Mucosa of rectum (tissue), 2 donors: ENCODE measurements around the gene GARIN5A.

Source experiments
- H3K27ac ChIP-seq, 2 donors: one replicate each; pipeline ENCODE4 v1.7.0; 2013; ENCODE audit warnings: inconsistent platforms in 2 of 2, low read depth in 2 of 2, low read length in 2 of 2
- H3K27me3 ChIP-seq, 2 donors: one replicate each; pipeline ENCODE4 v1.7.0; 2013; ENCODE audit warnings: low read length in 2 of 2; ENCODE audit not compliant: control insufficient read depth in 2 of 2, insufficient read depth in 2 of 2
- H3K36me3 ChIP-seq, 2 donors: one replicate each; pipeline ENCODE4 v1.7.0; 2013; ENCODE audit warnings: low read length in 2 of 2; ENCODE audit not compliant: control insufficient read depth in 2 of 2, insufficient read depth in 2 of 2
- H3K4me1 ChIP-seq, 2 donors: one replicate each; pipeline ENCODE4 v1.7.0; 2013; ENCODE audit warnings: low read length in 2 of 2, mild to moderate bottlenecking in 1 of 2; ENCODE audit not compliant: control insufficient read depth in 2 of 2, insufficient read depth in 2 of 2
- H3K4me3 ChIP-seq, 2 donors: one replicate each; pipeline ENCODE4 v1.7.0; 2013; ENCODE audit warnings: low read length in 2 of 2
- H3K9ac ChIP-seq, 2 donors: one replicate each; pipeline ENCODE4 v1.7.0; 2013; ENCODE audit warnings: low read length in 2 of 2, low read depth in 1 of 2, mild to moderate bottlenecking in 1 of 2
- H3K9me3 ChIP-seq, 2 donors: one replicate each; pipeline ENCODE4 v1.7.0; 2013; ENCODE audit warnings: low read length in 2 of 2; ENCODE audit not compliant: control insufficient read depth in 2 of 2
- donor health status: healthy.
- donor health status: Normal muscosa, but diverticular disease.

The GARIN5A gene

GRCh38 chr19:50514346-50515167 is 37.9 kb upstream of the GARIN5A start:
- H3K9ac ChIP-seq = no peak overlapping the region
- no peak overlapping the region for H3K4me3 ChIP-seq
- H3K27ac ChIP-seq = no peak overlapping the region
- H3K36me3 ChIP-seq = no peaks in the 10 kb centered on the region
- peaks cover 5 to 9% of the 10 kb centered on the region in 2 donors for H3K4me1 ChIP-seq
- peaks cover 0 to 3% of the 10 kb centered on the region in 2 donors for H3K27me3 ChIP-seq
- H3K9me3 ChIP-seq = no peaks in the 10 kb centered on the region

DNA sequence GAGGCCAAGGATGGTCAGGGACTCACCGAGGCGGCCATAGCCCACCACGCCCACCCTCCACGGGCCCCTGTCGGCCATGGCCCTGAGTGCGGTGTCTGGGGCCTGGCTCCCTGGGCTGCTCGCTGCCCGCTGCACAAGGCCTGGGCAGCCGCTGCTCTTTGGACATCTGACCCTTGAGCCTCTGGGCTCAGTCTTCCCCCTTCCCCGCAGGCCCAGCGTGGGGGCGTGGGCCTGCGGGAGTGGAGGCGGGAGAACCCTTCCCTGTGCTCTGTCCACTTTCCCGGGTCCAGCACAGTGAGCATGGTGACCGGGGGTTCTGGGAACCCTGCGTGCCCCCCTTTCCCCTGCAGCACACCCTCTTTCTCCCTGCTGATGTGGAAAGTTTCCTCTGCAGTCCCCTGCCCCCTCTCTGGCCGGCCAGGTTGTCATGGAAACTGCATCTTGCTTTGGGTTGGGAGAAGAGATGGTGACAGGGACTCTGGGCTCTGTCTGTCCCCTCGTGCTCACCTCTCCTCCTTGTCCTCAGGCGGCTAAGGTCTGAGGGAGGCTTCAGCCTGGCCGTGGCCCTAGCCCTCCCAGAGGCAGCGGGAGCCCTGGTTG is 37.2 kb upstream of the GARIN5A start, which contains the start of gene ASPDH:
ASPDH (minus strand) TSS at position 168 of the 600 bp plus-strand sequence; CDS start at position 78, 90 bp downstream.
- Histone ChIP-seq H3K4me1 (peaks cover 5 to 9% of the 10 kb centered on the region in 2 donors), H3K27me3 (peaks cover 0 to 3% of the 10 kb centered on the region in 2 donors), H3K4me3 (no peak within 1 kb of the TSS), H3K36me3 (no peaks in the 10 kb centered on the region), H3K9me3 (no peaks in the 10 kb centered on the region), H3K27ac (no peak within 1 kb of the TSS), H3K9ac (no peak within 1 kb of the TSS)

DNA sequence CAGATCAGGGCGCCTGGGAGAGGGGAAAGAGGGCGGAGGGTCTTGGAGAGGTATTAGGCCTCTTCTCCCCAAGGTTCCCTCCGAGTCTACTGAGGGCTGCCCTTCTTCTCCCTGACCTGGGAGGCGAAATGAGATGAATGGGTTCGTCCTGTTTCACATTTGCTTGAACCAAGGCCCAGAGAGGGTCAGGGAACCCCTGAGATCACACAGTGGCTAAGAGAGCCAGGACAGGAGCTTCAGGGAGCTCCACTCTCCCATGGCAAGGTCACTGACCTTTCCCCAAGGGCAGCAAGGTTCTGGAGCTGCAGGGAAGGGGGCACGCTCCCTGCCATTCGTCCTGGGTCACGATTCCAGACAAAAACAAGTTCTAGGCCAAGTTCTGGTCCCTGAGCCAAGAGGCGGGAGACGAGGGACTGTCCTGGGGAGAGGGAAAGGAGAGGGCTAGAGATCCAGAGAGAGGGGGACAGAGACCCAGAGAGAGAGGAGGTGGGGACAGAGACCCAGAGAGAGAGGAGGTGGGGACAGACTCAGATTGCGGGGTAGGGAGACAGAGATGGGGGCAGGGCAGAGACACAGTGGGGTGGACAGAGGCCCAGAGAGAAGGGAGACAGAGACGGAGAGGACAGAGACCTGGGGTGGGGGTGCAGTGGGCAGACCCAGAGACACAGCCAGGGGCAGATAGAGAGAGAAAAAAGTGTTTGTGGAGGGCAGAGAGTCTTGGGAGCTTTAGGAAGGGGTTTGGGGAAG is 36.5 kb upstream of the GARIN5A start:
- Histone ChIP-seq H3K36me3 (no peaks in the 10 kb centered on the region), H3K9ac (no peak overlapping the region), H3K27ac (no peak overlapping the region), H3K4me1 (peaks cover 5 to 9% of the 10 kb centered on the region in 2 donors), H3K9me3 (no peaks in the 10 kb centered on the region), H3K4me3 (no peak overlapping the region), H3K27me3 (peaks cover 0 to 3% of the 10 kb centered on the region in 2 donors)

GRCh38 chr19:50512112-50512998 is 35.7 kb upstream of the GARIN5A start:
- Histone ChIP-seq H3K27ac (no peak overlapping the region), H3K27me3 (peaks cover 0 to 3% of the 10 kb centered on the region in 2 donors), H3K4me1 (peaks cover 5 to 9% of the 10 kb centered on the region in 2 donors), H3K9me3 (no peaks in the 10 kb centered on the region), H3K4me3 (no peak overlapping the region), H3K9ac (no peak overlapping the region), H3K36me3 (no peaks in the 10 kb centered on the region)

- peak within 1 kb of the TSS; percentile 72 to 82 for H3K9ac ChIP-seq
- H3K4me1 ChIP-seq = peaks cover 5 to 9% of the 10 kb centered on the region in 2 donors
- H3K4me3 ChIP-seq = peak within 1 kb of the TSS; percentile 90
- peak within 1 kb of the TSS; percentile 70 to 81 for H3K27ac ChIP-seq
- H3K36me3 ChIP-seq = peaks cover 0 to 2% of the 10 kb centered on the region in 2 donors
- no peaks in the 10 kb centered on the region for H3K9me3 ChIP-seq
- H3K27me3 ChIP-seq = peaks cover 0 to 3% of the 10 kb centered on the region in 2 donors
Observed at GRCh38 chr19:50511069-50511822, 34.6 kb upstream of the GARIN5A start, which contains the start of gene JOSD2. Gene JOSD2 (minus strand): TSS chr19:50511191. CDS start chr19:50510431, 760 bp downstream.

GRCh38 chr19:50510700-50511068 is 34.0 kb upstream of the GARIN5A start:
- H3K9ac ChIP-seq = peak overlapping the region; percentile 72 to 82
- peaks cover 0 to 3% of the 10 kb centered on the region in 2 donors for H3K27me3 ChIP-seq
- H3K4me1 ChIP-seq = peaks cover 5 to 9% of the 10 kb centered on the region in 2 donors
- peak overlapping the region; percentile 36 to 81 for H3K27ac ChIP-seq
- no peaks in the 10 kb centered on the region for H3K9me3 ChIP-seq
- peaks cover 0 to 2% of the 10 kb centered on the region in 2 donors for H3K36me3 ChIP-seq
- peak overlapping the region; percentile 90 for H3K4me3 ChIP-seq

- peaks cover 0 to 2% of the 10 kb centered on the region in 2 donors for H3K36me3 ChIP-seq
- no peaks in the 10 kb centered on the region for H3K9me3 ChIP-seq
- peaks cover 0 to 3% of the 10 kb centered on the region in 2 donors for H3K27me3 ChIP-seq
- H3K4me3 ChIP-seq = peak overlapping the region; percentile 90
- peak overlapping the region in 1 of 2 donors; percentile 81 for H3K27ac ChIP-seq
- peaks cover 5 to 9% of the 10 kb centered on the region in 2 donors for H3K4me1 ChIP-seq
- peak overlapping the region; percentile 72 to 82 for H3K9ac ChIP-seq
Observed at GRCh38 chr19:50510121-50510670, 33.5 kb upstream of the GARIN5A start.

DNA sequence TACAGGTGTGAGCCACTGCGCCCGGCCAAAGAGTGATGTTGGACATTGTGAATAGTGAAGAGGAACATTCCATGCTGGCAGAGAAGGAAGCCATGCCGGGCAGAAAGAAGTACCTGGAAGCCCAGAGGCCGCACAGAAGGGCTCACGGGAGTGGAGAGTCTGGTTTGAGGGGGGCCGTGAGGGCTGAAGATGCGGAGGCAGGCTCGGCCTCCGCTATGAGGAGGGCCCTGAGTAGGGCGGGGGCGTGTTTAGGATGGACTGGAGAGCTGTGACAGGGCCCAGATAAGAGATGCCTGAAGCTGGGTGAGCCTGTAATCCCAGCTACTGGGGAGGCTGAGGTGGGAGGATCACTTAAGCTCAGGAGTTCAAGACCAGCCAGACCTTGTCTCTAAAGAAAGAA is 32.7 kb upstream of the GARIN5A start:
- Histone ChIP-seq H3K4me3 (no peak overlapping the region), H3K4me1 (peaks cover 5 to 9% of the 10 kb centered on the region in 2 donors), H3K36me3 (peaks cover 0 to 2% of the 10 kb centered on the region in 2 donors), H3K27me3 (no peaks in the 10 kb centered on the region), H3K9ac (no peak overlapping the region), H3K27ac (no peak overlapping the region), H3K9me3 (no peaks in the 10 kb centered on the region)
